GM18519 (cell line): ENCODE results near the gene KCNK2.
"Not testable (repeated sequence)": the region's sequence is repeated elsewhere in the genome, so short reads cannot be mapped to it uniquely, and the experiment has no call there.

ENCODE experiments used
- ATAC-seq: cut with Tn5 transposase; IDR thresholded peaks from one replicate; pipeline ENCODE4 v1.9.1; 2021; ENCODE audit warnings: mild to moderate bottlenecking, moderate library complexity; ENCODE audit not compliant: unreplicated experiment, low FRiP score

Gene KCNK2

DNA sequence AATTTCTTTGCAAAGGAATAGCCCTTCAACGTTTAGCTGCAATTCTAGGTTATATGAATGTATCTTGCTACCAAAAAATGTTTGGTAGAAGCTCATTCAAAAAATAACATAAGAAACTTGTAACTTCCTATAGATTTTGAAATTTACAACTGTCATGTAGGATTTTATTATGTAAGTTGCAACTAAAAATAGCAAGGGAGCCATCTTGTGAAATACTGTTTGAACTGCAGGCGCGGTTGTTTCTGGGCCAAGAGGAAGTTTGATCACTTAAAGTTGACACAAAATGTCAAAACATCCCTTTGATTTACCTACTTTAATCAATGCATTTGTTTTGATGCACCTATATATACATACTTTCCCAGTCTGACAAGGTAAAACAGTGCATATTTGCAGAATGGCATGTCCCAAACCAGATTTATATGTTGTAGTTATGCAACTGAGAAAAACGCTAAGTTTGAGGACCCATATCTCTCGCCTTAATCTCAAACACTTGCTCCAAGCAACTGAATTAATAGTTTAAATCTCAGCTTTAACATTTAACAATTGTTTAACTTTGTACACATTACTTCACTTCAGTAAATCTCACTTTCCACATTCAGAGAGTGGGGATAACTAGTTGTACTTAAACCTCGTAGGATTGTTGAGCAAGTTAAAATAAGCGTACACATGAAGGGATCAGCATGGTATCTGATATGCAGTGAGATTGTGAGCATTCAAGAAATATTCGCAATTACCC is 63.9 kb downstream of the KCNK2 start:
- ATAC-seq: no peak

- no peak for ATAC-seq
Measured at GRCh38 chr1:215147024-215147423, 64.5 kb downstream of the KCNK2 start.

DNA sequence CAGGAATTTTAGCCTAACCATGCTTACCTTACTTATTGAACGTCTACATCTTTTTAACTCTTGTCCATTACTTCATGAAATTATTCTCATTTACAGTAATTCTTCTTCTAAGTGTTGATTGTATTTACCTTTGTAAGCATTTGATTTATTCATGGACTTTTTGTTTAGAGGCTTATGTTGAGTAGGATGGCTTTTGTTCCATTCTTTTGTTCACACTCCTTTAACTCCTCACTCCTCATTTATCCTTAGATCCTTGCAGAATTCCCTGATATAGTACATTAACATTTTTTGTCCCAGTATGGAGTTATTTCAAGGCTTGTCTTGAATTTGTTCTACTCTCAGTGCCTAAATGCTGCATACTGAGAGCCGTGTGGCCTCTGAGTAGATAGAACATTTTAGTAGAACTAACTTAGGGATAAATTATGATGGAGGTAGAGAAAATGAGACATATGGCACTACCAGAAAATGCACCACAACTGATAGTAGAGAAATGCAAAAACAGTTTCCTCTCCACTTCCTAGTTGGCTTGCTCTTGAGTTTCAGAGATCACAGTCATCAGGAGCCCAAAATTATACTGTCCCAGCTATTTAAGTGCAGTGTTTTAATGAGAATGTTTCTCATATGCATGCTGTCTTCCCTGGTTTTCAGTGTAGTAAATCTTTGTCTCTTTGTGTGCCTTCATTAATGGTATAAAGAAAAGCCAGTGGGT is 69.5 kb downstream of the KCNK2 start:
- no peak for ATAC-seq

DNA sequence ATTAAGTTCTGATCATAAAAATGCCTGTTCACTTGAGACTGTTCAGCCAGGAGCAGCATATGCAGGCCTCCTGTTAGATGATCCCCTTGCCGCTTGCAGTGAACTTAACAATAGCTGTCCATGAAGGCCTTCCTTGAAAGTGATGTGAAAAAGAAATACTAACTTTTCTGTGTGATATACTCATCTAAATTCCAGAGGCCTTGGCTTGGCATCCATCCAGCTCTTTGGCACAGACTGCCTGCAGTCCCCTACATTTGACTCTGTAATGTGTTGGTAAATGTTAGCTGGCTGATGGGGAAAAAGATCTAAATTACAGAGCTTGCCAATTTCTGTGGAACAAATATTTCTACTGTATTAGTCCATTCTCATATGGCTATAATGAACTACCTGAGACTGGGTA is 73.7 kb downstream of the KCNK2 start:
- ATAC-seq: no peak

GRCh38 chr1:215160351-215160750 is 77.8 kb downstream of the KCNK2 start:
- no peak for ATAC-seq

DNA sequence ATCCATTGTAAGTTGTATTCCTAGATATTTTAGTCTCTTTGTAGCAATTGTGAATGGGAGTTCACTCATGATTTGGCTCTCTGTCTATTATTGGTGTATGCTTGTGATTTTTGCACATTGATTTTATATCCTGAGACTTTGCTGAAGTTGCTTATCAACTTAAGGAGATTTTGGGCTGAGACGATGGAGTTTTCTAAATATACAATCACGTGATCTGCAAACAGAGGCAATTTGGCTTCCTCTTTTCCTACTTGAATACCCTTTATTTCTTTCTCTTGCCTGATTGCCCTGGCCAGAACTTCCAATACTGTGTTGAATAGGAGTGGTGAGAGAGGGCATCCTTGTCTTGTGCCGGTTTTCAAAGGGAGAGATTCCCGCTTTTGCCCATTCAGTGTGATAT is 80.6 kb downstream of the KCNK2 start:
- ATAC-seq: not testable (repeated sequence)

- ATAC-seq: no peak
Measured at GRCh38 chr1:215166886-215167285, 84.3 kb downstream of the KCNK2 start.

DNA sequence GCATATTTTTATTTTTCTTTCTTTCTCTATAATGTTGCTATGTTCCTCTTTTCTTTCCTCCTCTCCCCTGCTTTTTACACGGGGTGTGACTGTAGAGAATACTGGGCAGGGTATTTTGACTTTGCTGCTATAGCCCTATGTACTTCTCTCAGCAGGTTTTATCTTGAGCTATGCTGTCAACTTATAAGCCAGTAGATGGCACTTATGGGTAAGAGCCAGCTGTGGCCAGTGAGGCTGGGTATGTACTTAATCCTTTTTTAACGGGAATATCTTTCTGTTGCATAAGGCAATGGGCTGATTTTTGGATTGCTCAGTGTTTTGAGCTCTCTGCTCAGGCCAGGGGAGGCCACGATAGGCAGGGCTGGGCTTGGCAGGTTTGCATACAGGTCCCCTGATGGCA is 99.0 kb downstream of the KCNK2 start:
- no peak for ATAC-seq

DNA sequence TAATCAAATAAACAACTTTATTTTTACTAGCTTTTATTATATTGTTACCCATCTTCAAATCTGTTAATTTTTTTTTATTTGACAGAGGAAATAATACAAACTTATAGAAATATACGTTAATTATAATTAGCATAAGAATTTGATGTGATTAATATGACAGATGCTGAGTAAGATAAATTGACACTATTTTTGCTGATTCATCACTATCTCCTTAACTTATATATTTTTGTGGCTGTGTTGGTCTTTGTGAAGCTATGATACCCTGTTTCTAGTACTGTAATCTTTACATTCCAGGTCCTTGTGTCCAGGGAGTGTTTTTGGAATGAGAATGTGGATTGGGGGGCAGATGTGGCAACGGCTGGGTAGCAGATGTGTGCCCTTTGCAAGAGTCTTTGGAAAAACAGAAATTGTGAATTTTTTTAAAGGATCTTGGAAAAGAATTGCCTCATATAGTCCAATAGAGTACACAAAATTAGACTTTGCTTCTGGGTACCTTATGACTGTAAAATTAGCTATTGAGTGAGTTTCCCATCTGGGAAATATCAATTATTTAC is 102.6 kb downstream of the KCNK2 start:
- ATAC-seq: no peak

GRCh38 chr1:215188302-215188950 is 105.9 kb downstream of the KCNK2 start:
- no peak for ATAC-seq

DNA sequence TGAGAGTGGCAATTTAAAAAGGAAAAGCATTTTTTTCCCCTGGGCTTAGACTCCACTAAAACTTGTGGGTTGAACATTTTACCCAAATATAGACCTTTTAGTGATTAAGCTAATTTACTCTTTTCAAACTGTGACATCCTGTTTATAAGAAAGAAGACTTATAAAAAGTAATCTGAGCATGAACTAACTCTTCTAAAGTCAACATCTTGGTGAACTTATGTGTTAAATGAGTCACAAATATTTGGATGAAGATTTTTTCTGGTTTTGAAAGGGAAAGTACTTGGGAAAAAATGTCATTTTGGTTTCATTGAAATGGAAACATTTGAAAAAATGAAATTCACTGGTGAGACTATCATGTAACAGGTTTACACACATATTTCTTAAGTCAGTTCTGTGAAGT is 109.8 kb downstream of the KCNK2 start:
- ATAC-seq: no peak

- no peak for ATAC-seq
Measured at GRCh38 chr1:215198021-215198420, 115.5 kb downstream of the KCNK2 start.

DNA sequence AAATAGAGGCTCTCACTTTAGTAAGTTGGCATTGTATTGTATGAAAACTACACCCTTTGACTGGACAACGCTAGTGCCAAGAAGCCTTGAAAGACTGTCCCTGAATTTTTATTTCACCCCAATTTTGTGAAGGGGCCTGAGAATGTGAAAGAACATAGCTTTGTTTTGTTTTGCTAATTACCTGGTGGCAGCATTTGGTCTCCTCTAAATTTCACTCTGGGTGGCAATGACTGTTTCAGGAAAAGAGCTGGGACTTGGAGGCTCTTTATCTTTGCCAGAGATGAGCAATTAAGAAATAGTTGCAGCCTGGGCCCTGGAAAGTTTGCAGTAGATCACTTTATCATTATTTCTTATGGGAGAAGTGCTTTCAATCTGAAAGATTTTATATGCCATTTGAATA is 117.6 kb downstream of the KCNK2 start:
- no peak for ATAC-seq

DNA sequence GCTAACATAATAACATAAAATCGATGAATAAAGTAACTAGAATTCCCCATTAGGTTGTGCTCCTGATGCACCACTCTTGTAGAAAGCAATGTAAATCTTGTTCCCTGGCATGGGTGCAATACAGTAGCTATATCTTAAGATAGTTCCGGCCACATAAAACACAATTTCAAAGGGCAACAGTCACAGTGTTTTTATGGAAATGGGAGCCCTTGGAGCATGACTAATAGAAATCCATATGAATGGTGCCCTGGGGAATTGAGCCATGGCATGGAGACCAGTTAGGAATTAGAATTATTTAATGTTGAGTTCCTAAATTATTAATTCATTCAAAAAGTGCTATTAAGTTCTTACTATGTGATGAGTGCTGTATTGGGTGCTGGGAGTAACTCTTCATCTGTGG is 118.7 kb downstream of the KCNK2 start:
- ATAC-seq: no peak

DNA sequence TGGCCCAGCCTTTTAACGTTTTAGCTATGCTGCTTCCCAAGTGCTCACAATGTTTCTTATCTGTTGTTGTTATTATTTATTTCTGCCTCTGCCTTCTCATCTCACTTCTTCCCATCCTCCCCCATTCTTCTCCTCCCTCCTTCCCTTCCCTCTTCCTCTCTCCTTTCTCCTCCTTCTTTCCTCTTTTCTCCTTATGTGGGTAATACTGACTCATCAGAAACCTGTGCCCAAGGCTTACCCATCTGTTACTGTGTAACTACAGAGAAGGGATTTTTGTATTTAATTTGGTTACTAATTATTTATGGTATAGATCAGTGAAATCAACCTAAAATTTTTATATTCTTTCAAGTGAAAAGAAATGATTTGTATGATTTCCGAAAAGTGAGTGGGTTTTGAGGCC is 120.3 kb downstream of the KCNK2 start:
- ATAC-seq: no peak

DNA sequence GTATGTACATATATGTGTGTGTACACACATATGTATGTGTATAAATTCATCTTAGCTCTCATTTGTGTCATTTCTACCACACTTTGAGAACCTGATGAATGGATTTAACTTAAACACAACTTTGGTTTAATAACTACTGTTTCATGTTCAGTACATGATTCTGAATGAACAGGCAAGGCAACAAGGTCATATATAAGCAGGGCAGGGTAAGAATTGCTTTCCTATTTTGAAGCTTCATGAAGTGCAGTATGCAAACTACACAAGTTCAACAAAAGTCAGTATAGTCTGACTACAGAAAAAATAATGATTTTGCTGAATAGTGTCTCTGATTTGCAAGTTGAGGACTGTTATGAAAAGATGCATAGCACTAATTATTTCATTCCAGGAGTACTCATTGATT is 127.6 kb downstream of the KCNK2 start:
- no peak for ATAC-seq

DNA sequence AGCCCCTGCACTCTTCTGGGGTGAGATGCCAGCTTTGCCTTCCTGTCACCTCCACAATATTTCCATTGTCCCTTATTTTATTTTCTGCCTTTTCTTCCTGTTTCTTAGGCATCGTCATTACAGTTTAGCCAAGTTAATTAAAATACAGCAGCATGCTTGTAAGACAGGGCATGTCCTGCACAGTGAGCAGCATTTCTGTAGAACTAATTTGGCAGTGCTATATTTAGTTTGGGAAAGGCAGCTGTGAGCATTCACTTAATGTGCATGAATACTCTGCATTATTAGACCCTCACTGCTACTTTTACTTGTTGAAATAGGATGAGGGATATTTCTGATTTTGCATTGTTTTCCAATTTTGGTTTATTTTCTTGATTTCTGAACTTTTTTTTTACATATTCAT is 133.3 kb downstream of the KCNK2 start:
- ATAC-seq: no peak

DNA sequence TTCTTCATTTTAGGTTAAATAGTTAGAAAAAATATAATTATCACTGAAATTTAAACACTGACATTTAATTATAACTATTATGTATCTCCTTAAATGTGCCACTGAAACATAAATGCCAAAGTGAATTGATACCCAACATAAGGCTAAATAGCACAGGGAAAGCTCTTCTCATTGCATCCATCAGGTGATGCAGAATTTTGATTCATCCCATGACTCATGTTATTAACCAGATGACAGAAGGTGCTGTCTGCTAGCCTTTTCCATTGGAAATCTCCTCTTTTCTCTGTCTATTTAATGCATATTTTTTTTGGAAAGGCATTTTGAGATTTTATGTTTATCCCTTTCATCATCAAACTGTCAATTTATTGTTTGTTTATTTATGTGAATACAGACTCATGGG is 136.8 kb downstream of the KCNK2 start:
- no peak for ATAC-seq

DNA sequence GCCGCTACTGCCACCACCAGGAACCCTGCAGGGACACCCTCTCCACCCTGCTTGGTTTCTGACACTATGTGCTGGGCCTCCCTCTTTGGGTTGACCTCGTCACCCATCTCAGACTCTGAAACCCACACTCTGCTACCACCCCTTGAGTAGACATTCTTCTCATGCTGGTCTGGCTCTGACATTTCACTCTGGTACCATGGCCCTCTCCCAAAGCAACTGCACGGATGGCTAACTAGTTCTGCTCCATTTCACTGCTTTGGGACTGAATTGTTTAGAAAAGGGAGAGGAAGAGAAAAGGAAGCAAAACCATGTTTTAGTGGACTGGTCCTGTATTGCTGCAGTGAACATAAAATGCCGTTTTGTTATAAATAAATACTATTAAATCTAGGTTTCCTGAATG is 137.8 kb downstream of the KCNK2 start:
- no peak for ATAC-seq

DNA sequence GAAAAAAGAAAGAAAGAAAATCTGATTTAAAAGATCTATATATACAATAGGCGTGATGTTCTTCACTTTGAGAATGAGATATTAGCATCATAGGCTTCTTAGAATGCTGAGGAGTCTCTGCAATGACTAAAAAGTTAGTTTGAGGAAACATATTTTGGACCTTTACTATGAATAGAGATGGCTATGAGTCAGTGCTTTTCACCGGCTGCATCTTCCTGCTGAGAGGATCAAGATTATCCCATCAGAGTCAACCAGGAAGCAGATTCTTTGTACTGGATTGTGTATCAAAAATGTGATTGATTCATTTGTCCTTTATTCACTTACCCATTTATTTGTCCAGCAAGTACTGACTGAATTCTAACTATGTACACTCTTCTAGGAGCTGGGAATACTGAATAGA is 144.2 kb downstream of the KCNK2 start:
- no peak for ATAC-seq

DNA sequence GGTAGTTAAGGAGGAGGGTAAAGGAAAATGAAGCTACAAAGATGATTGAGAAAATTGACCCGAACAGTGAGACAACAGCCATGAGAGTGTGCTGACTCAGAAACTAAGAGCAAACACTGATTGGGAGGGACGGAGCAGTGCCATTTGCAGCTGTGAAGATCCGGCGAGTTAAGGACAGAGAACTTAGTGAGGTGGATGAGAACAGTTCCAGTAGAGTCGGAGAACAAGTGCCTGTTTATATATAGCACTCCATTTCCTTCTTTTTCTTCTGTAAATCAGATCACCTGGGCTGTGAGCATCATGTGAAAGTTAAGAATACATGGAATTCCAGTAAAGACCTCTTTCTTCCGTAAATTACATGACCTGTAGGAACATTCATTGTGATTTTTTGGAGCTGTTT is 145.7 kb downstream of the KCNK2 start:
- ATAC-seq: no peak

DNA sequence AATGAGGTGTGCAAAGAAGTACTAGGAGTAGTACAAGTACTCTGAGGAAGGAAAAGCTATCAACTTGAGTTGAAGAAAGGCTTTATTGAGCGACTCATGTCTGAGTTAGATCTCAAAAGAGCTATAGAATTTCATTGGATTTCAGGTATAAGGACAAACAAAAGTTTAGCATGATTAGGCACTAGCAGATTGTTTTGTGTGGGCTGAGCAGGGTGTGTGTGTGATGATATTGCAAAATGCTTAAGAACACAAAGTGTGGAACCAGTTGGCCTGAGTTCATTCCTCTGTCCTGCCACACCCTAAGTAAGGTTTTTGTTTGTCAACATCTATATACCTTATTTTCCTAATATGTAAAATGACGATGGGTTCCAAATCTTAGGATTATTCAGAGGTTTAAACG is 158.9 kb downstream of the KCNK2 start:
- ATAC-seq: no peak
